Liver (tissue), 9 donors: ENCODE results near the gene NFIX. TPM values are rescaled to one million over a fixed set of nuclear protein-coding genes. Genes with fewer than 3 reads are reported as not detected.

Experiments used
- DNase-seq: peaks from one replicate; pipeline ENCODE4 v3.0.0-alpha.2; 2017; ENCODE audit warnings: low spot score
- H3K27ac ChIP-seq, 2 donors: one replicate each; pipeline ENCODE4 v1.7.0; 2013; ENCODE audit warnings: inconsistent platforms in 2 of 2, low read length in 2 of 2, control low read depth in 1 of 2, low read depth in 1 of 2, mild to moderate bottlenecking in 1 of 2
- H3K27me3 ChIP-seq, 4 donors: one replicate each; pipeline versions ENCODE4 v1.6.1 to v1.7.0; 2013; ENCODE audit warnings: low read length in 3 of 4, inconsistent platforms in 1 of 4, mild to moderate bottlenecking in 1 of 4, moderate library complexity in 1 of 4; ENCODE audit not compliant: control insufficient read depth in 4 of 4, insufficient read depth in 4 of 4
- H3K36me3 ChIP-seq, 4 donors: one replicate each; pipeline versions ENCODE4 v1.6.1 to v1.7.0; 2013; ENCODE audit warnings: low read length in 3 of 4, mild to moderate bottlenecking in 3 of 4, low read depth in 1 of 4, moderate library complexity in 1 of 4; ENCODE audit not compliant: control insufficient read depth in 4 of 4, insufficient read depth in 3 of 4
- H3K4me1 ChIP-seq, 4 donors: one replicate each; pipeline versions ENCODE4 v1.6.1 to v1.7.0; 2013; ENCODE audit warnings: low read length in 3 of 4, mild to moderate bottlenecking in 3 of 4, moderate library complexity in 1 of 4; ENCODE audit not compliant: control insufficient read depth in 4 of 4, insufficient read depth in 4 of 4
- H3K4me3 ChIP-seq, 3 donors: one replicate each; pipeline versions ENCODE4 v1.6.1 to v1.7.0; 2013; ENCODE audit warnings: low read length in 3 of 3, control low read depth in 1 of 3, low read depth in 1 of 3, mild to moderate bottlenecking in 1 of 3
- H3K9ac ChIP-seq, 2 donors: one replicate each; pipeline ENCODE4 v1.7.0; 2013; ENCODE audit warnings: low read length in 2 of 2, mild to moderate bottlenecking in 2 of 2, moderate library complexity in 2 of 2, control low read depth in 1 of 2, low read depth in 1 of 2
- H3K9me3 ChIP-seq, 4 donors: one replicate each; pipeline versions ENCODE4 v1.6.1 to v1.7.0; 2013; ENCODE audit warnings: low read length in 3 of 4; ENCODE audit not compliant: control insufficient read depth in 4 of 4
- CTCF ChIP-seq: fragments of 150-350 bp; IDR thresholded peaks from 2 replicates; pipeline ENCODE4 v1.5.1; 2017; ENCODE audit warnings: improper control_type of control experiment, low read depth, low read length; ENCODE audit not compliant: missing input control
- EGR1 ChIP-seq, 2 donors: IDR thresholded peaks; 2 replicates each; pipeline ENCODE4 v1.6.1; 2016 to 2018; ENCODE audit warnings: antibody characterized with exemption in 2 of 2, low read depth in 2 of 2
- FOXA1 ChIP-seq: IDR thresholded peaks from 2 replicates; pipeline ENCODE4 v1.6.1; 2016; ENCODE audit warnings: antibody characterized with exemption
- FOXA2 ChIP-seq: IDR thresholded peaks from 2 replicates; pipeline ENCODE4 v1.6.1; 2016; ENCODE audit warnings: antibody characterized with exemption
- GABPA ChIP-seq, 2 donors: IDR thresholded peaks in 1 of 2; conservative IDR thresholded peaks in 1 of 2; 2 replicates each; pipeline ENCODE4 v1.6.1; 2016; ENCODE audit warnings: antibody characterized with exemption in 2 of 2, mild to moderate bottlenecking in 1 of 2, moderate library complexity in 1 of 2
- HNF4A ChIP-seq, 2 donors: conservative IDR thresholded peaks; 2 replicates each; pipeline ENCODE4 v1.6.1; 2016; ENCODE audit warnings: antibody characterized with exemption in 2 of 2, mild to moderate bottlenecking in 2 of 2
- HNF4G ChIP-seq: IDR thresholded peaks from 2 replicates; pipeline ENCODE4 v1.6.1; 2016; ENCODE audit warnings: antibody characterized with exemption
- JUND ChIP-seq, 2 donors: IDR thresholded peaks; 2 replicates each; pipeline ENCODE4 v1.6.1; 2016; ENCODE audit warnings: antibody characterized with exemption in 2 of 2
- MAX ChIP-seq: IDR thresholded peaks from 2 replicates; pipeline ENCODE4 v1.6.1; 2016; ENCODE audit warnings: antibody characterized with exemption
- RAD21 ChIP-seq, 2 donors: IDR thresholded peaks; 2 replicates each; pipeline ENCODE4 v1.6.1; 2016; ENCODE audit warnings: antibody characterized with exemption in 2 of 2, mild to moderate bottlenecking in 2 of 2
- SP1 ChIP-seq: IDR thresholded peaks from 2 replicates; pipeline ENCODE4 v1.6.1; 2018; ENCODE audit warnings: antibody characterized with exemption, mild to moderate bottlenecking
- YY1 ChIP-seq: IDR thresholded peaks from 2 replicates; pipeline ENCODE4 v1.6.1; 2016; ENCODE audit warnings: antibody characterized with exemption, mild to moderate bottlenecking
- WGBS: extraction: QIAGEN DNeasy Blood & Tissue Kit; methylation state at CpG from one replicate; pipeline ENCODE4 v1.1.7; 2013; 5-methylcytosine and 5-hydroxymethylcytosine counted together
- polyA plus RNA-seq, 2 donors: library from polyadenylated mRNA; stranded (reverse) in 1 of 2; unstranded in 1 of 2; fragments of 200-250 nt in 1 of 2; fragments of >200 nt in 1 of 2; fragmentation: Nextera tagmentation in 1 of 2; extraction: Ambion mirVana in 1 of 2; gene quantifications; one replicate each; pipeline versions ENCODE4 v1.2.1 to v1.2.3, GENCODE V29; 2013 to 2015
- total RNA-seq, 2 donors: library from RNA; depleted of rRNA; stranded (reverse); fragments of >200 nt; gene quantifications; one replicate each; pipeline ENCODE4 v1.2.3, GENCODE V29; 2014
- TF ChIP-seq, protein P1 (sequence below): IDR thresholded peaks from 2 replicates; pipeline ENCODE4 v1.6.1; 2016; ENCODE audit warnings: antibody characterized with exemption
- TF ChIP-seq, protein P2 (sequence below): IDR thresholded peaks from 2 replicates; pipeline ENCODE4 v1.6.1; 2016; ENCODE audit warnings: antibody characterized with exemption
- donor health status: healthy.
- donor health status: healthy.
- donor health status: healthy.
- donor health status: healthy.
- donor health status: healthy.

NFIX gene
- total and polyA plus RNA-seq, 4 donors: 3.3 to 18.4 (median 12.6) TPM

- TF ChIP-seq EGR1 (IDR thresholded peaks at IDR 0.05; ENCODE audit: low read depth in 2 of 2): no peak
These were observed 49.7 kb upstream of the NFIX start, which contains the start of gene RAD23A (continued) for GRCh38 chr19:12945479-12946091.

GRCh38 chr19:12946092-12946721 is 49.1 kb upstream of the NFIX start:
- peak overlapping the region; percentile 67 to 85 for H3K27ac ChIP-seq
- peak overlapping the region; percentile 36 to 91 for H3K9ac ChIP-seq
- H3K27me3 ChIP-seq: no peaks in the 10 kb centered on the region
- TF ChIP-seq JUND (IDR thresholded peaks at IDR 0.05): no peak
- no peak for TF ChIP-seq YY1
- TF ChIP-seq, protein P1, sequence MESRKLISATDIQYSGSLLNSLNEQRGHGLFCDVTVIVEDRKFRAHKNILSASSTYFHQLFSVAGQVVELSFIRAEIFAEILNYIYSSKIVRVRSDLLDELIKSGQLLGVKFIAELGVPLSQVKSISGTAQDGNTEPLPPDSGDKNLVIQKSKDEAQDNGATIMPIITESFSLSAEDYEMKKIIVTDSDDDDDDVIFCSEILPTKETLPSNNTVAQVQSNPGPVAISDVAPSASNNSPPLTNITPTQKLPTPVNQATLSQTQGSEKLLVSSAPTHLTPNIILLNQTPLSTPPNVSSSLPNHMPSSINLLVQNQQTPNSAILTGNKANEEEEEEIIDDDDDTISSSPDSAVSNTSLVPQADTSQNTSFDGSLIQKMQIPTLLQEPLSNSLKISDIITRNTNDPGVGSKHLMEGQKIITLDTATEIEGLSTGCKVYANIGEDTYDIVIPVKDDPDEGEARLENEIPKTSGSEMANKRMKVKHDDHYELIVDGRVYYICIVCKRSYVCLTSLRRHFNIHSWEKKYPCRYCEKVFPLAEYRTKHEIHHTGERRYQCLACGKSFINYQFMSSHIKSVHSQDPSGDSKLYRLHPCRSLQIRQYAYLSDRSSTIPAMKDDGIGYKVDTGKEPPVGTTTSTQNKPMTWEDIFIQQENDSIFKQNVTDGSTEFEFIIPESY: peak; percentile 84
- TF ChIP-seq RAD21 (IDR thresholded peaks at IDR 0.05): peak in 1 of 2 donors; percentile 4
- no peak for TF ChIP-seq HNF4A (conservative IDR thresholded peaks at IDR 0.05)
- TF ChIP-seq, protein P2, sequence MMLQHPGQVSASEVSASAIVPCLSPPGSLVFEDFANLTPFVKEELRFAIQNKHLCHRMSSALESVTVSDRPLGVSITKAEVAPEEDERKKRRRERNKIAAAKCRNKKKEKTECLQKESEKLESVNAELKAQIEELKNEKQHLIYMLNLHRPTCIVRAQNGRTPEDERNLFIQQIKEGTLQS: no peak
- no peak for TF ChIP-seq FOXA2
- H3K4me3 ChIP-seq: peak overlapping the region; percentile 67 to 92 (median 77)
- H3K4me1 ChIP-seq: peaks cover 2 to 33% (median 16%) of the 10 kb centered on the region in 4 donors
- H3K9me3 ChIP-seq: no peaks in the 10 kb centered on the region
- under 1% methylated on average over 40 of the region's 40 CpGs for WGBS
- DNase-seq: peak; percentile 76
- H3K36me3 ChIP-seq: peaks cover 15 to 54% (median 46%) of the 10 kb centered on the region in 4 donors

GRCh38 chr19:12946731-12947496 is 48.4 kb upstream of the NFIX start:
- peak overlapping the region; percentile 36 to 91 for H3K9ac ChIP-seq
- H3K27ac ChIP-seq: peak overlapping the region; percentile 67 to 85
- peaks cover 12 to 53% (median 42%) of the 10 kb centered on the region in 4 donors for H3K36me3 ChIP-seq
- peaks cover 2 to 29% (median 16%) of the 10 kb centered on the region in 4 donors for H3K4me1 ChIP-seq
- no peak for TF ChIP-seq YY1
- TF ChIP-seq CTCF: no peak
- no peak for TF ChIP-seq SP1
- TF ChIP-seq MAX: no peak
- TF ChIP-seq GABPA (IDR thresholded peaks at IDR 0.05 in 1 of 2, conservative IDR thresholded peaks at IDR 0.05 in 1 of 2): no peak
- TF ChIP-seq, protein P1: no peak
- TF ChIP-seq JUND (IDR thresholded peaks at IDR 0.05): no peak
- no peak for TF ChIP-seq HNF4G
- TF ChIP-seq, protein P2: no peak
- TF ChIP-seq FOXA2: no peak
- TF ChIP-seq RAD21 (IDR thresholded peaks at IDR 0.05): no peak
- TF ChIP-seq HNF4A (conservative IDR thresholded peaks at IDR 0.05): no peak
- no peak for TF ChIP-seq FOXA1
- H3K27me3 ChIP-seq: no peaks in the 10 kb centered on the region
- WGBS: 71% methylated on average over 14 of the region's 14 CpGs
- no peak for DNase-seq
- H3K4me3 ChIP-seq: peak overlapping the region; percentile 67 to 92 (median 77)
- H3K9me3 ChIP-seq: no peaks in the 10 kb centered on the region
